ENCODE data around the gene HSPH1.

Gene HSPH1

GRCh38 chr13:31145417-31145816 is 16.3 kb downstream of the HSPH1 start:
- H3K27ac ChIP-seq: no peak overlapping the region
- TF ChIP-seq ZFX (IDR thresholded peaks at IDR 0.05; ENCODE audit: borderline replicate concordance): no peak
- TF ChIP-seq CTCF (IDR thresholded peaks at IDR 0.05): no peak

GRCh38 chr13:31138515-31138914 is 23.2 kb downstream of the HSPH1 start:
- TF ChIP-seq ZFX (IDR thresholded peaks at IDR 0.05; ENCODE audit: borderline replicate concordance) (no peak), CTCF (IDR thresholded peaks at IDR 0.05) (no peak)
- no peak overlapping the region for H3K27ac ChIP-seq

GRCh38 chr13:31136724-31137123 is 25.0 kb downstream of the HSPH1 start:
- TF ChIP-seq ZFX (IDR thresholded peaks at IDR 0.05; ENCODE audit: borderline replicate concordance): no peak
- TF ChIP-seq CTCF (IDR thresholded peaks at IDR 0.05): no peak
- H3K27ac ChIP-seq: no peak overlapping the region

- TF ChIP-seq CTCF (IDR thresholded peaks at IDR 0.05) (no peak), ZFX (IDR thresholded peaks at IDR 0.05; ENCODE audit: borderline replicate concordance) (no peak)
- H3K27ac ChIP-seq: no peak overlapping the region
Observed at GRCh38 chr13:31134039-31134711, 27.5 kb downstream of the HSPH1 start.

GRCh38 chr13:31133621-31134020 is 28.1 kb downstream of the HSPH1 start:
- no peak for TF ChIP-seq CTCF (IDR thresholded peaks at IDR 0.05)
- no peak for TF ChIP-seq ZFX (IDR thresholded peaks at IDR 0.05; ENCODE audit: borderline replicate concordance)

GRCh38 chr13:31131470-31131961 is 30.2 kb downstream of the HSPH1 start:
- no peak overlapping the region for H3K27ac ChIP-seq

More at GRCh38 chr13:31133621-31134020, 28.1 kb downstream of the HSPH1 start:
- H3K27ac ChIP-seq: no peak overlapping the region

More at GRCh38 chr13:31131470-31131961, 30.2 kb downstream of the HSPH1 start:
- TF ChIP-seq ZFX (IDR thresholded peaks at IDR 0.05; ENCODE audit: borderline replicate concordance) (no peak), CTCF (IDR thresholded peaks at IDR 0.05) (no peak)

Data from 22Rv1 (cell line).